GM18508 (cell line): ENCODE data around the gene CERKL.
"Not testable (repeated sequence)": the region's sequence is repeated elsewhere in the genome, so short reads cannot be mapped to it uniquely, and the experiment has no call there.

Experiments used
- ATAC-seq: cut with Tn5 transposase; IDR thresholded peaks from one replicate; pipeline ENCODE4 v1.9.1; 2021; ENCODE audit warnings: moderate number of reproducible peaks; ENCODE audit not compliant: insufficient read depth, unreplicated experiment

CERKL gene, protein sequence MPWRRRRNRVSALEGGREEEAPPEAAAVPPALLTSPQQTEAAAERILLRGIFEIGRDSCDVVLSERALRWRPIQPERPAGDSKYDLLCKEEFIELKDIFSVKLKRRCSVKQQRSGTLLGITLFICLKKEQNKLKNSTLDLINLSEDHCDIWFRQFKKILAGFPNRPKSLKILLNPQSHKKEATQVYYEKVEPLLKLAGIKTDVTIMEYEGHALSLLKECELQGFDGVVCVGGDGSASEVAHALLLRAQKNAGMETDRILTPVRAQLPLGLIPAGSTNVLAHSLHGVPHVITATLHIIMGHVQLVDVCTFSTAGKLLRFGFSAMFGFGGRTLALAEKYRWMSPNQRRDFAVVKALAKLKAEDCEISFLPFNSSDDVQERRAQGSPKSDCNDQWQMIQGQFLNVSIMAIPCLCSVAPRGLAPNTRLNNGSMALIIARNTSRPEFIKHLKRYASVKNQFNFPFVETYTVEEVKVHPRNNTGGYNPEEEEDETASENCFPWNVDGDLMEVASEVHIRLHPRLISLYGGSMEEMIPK

DNA sequence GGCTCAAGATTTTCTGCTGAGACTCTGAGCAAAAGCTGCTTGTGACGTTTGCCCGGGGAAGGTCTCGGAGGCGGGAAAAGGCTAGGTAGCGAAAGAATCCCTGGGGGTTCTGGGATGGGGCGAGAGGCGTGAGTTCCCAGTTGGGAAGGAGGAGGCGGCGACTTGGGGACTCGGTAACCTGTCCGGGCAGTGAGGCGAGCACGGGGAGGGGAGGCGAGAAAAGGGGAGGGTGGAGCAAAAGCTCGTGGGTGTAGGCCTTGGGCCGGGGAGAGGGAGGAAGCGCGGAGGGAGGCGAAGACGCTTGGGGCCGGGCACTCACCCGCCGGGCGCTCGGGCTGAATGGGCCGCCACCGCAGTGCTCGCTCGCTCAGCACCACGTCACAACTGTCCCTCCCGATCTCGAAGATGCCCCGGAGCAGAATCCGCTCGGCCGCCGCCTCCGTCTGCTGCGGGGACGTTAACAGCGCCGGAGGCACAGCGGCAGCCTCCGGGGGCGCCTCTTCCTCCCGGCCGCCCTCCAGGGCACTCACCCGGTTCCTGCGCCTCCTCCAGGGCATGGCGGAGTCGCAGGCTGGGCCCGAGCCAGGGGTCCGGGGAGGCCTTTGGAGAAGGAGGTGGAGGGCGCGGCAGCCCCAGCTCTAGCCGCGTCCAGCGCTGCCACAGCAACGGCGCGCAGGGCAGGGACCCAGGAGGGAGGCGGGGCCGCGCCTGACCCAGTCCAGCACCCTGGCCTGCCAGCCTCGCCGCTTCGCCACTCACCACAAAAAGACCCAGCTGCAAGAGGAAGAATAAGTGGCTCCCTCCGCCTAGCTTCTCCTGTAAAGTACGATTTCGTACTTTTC is at the start of gene CERKL:
Gene CERKL, minus strand, starts transcription at position 656 of the 842 bp plus-strand sequence. Its CDS starts 99 bp downstream, at position 557.
- ATAC-seq = peak; percentile 49

DNA sequence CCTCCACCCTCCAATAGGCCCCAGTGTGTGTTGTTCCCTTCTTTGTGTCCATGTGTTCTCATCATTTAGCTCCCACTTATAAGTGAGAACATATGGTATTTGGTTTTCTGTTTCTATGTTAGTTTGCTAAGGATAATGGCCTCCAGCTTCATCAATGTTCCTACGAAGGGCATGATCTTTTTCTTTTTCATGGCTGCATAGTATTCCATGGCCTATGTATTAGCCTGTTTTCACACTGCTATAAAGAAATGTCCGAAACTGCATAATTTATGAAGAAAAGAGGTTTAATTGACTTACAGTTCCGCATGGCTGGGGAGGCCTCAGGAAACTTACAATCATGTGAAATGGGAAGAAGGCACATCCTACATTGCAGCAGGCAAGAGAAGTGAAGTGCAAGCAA is 45.6 kb upstream of the CERKL start:
- not testable (repeated sequence) for ATAC-seq

DNA sequence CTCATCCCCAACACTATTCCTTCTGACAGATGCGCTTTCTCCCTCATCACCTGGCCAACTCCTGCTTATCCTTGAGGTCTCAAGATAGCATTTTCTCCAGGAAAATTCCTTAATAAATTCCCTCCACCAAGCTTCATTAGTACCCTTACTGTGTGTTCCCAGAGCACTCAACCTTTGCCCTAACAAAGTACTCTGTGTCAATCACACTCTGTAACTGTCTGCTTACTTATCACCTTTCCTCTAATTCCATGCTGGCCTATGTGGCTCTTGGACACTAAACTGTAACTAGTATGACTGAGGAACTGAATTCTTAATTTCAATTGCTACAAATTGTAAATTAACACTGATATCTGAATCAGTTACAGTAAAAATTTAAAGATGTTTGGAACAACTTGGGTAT is 41.3 kb upstream of the CERKL start:
- ATAC-seq = no peak

DNA sequence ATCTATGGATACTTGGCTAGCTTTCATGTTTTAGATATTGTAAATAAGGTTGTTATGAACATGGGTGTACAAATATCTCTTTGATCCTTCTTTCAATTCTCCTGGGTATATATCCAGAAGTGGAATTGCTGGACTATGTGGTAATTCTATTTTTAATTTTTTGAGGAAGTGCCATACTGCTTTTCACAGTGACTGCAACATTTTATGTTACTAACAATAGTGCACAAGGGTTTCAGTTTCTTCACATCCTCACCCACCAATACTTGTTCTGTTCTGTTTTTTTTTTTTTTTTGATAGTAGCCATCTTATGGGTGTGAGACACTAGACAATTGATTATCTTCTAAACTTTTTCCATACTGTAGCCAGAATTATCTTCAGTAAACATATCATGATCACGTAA is 40.7 kb upstream of the CERKL start:
- ATAC-seq = no peak

DNA sequence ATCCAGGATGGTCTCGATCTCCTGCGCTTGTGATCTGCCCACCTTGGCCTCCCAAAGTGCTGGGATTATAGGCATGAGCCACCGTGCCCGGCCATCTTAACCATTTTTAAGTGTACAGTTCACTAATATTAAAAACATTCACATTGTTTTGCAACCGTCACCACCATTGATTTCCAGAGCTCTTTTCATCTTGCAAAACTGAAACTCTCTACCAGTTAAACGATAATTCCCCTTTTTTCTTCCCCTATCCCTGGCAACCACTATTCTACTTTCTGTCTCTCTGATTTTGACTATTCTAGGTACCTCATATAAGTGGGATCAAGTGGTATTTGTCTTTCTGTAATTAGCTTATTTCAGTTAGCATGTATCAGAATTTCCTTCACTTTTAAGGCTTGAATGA is 40.2 kb upstream of the CERKL start:
- ATAC-seq = no peak

DNA sequence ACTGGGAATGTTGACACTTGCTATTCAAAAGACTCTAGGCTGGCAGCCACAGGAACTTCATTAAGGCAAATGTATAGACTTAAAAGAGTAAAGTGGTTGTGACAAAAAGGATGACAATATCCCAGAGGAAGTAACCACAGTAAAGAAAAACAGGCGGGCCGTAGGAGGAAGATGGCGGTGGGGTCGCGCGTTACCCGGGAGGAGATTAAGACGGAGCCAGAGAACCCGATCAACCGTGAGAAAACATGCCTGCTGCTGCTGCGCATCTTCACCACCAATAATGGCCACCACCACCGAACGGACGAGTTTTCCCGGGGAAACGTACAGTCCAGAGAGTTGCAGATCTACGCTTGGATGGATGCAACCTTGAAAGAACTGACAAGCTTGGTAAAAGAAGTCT is 37.4 kb upstream of the CERKL start:
- ATAC-seq = no peak

DNA sequence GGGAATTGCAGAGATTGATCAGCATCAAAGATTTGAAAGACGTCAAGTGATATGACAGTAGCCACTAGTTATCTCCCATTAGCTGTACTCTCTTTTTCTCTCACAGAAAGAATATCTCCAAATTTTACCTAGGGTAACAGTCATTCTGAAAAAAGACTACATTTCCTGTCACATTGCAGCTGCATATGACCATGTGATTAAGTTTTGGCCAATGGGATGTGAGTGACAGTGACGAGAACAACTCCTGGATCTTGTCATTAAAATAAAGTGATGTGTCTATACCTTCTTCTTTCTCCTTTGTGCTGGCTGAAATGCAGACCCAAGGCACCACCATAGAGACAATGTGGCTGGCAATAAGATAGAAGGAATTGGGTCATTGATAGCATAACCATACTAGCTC is 34.0 kb upstream of the CERKL start:
- no peak for ATAC-seq

DNA sequence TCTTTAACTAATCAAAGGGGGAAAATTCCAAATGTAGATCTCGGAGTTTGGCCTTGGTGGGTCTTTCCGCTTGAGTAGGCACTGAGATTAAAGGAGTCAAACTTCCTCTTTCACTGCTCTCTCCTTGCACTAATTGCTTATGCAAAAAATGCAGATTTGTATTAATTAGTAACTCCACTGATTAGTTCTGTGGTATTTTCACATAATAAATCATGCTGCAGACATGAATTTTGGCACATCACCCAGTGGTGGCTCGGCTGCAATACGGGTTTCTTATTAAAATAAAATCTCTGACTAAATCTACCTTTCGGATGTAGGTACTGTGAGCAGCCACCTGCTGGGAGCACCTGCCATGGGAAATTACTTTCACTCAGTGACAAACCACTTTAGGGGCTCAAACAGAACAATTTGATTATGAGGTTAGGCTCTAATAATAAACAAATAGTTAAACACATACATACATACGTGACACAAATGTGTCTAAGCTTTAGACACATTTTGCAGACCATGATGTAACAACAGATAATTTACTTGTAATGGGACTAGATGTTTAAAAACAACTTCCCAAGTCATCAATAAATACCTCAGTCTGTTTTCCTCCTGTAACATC is 29.8 kb upstream of the CERKL start:
- ATAC-seq = no peak

DNA sequence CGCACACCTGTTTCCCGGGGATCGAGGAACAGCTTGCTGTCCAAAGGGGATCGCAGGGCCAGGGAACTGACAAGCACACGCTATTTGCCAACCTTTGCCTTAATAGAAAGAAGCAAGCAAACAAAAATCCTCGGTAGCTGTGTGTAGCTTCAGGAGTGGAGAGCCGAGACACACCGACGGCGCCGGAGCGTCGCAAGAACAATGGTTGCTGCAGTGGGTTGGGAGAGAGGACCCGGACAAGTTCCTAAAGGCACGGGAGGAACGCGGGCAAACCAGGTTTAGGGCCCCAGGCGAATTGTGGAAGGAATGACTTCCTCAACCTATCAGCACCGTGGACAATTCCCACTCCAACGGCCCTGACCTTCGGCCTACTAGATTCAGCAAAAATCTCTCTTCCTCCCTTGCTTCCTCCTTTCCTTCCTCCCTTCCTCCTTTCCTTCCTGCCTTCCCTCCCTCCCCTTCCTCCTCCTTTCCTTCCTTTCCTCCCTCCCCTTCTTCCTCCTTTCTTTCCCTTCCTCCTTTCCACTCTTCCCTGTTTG is 28.3 kb upstream of the CERKL start:
- no peak for ATAC-seq

DNA sequence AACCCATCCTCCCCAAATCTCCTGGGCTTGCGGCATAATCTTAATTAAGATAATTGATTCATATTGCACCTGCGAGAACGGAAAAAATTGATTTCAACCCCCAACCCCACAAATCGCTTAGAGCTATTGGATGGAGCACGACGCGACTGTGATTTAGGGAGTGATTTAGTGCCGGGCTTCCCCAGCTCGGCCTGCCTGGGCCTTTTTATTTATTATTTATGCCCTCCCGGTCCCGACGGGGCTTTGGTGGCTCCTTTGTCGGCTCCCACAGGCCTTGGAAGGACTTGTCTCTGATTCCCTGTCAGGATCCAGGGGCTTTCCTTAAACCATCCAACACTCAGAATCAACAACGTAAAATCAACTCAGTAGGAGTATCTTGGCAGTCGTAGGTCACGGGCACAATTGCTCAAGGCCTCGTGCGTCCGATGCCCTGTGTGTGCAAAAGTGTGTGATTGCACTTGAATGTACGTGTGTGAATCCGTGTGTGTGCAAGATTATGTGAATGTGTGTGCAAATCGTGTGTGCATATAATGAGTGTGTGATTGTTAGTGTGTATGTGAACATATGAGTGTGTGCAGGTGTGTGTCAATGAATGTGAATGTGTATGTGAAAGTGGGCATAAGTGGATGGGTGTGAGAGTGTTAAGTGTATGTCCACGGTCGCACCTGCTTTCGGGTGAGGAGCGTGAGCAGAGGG is 27.7 kb upstream of the CERKL start:
- ATAC-seq = no peak

DNA sequence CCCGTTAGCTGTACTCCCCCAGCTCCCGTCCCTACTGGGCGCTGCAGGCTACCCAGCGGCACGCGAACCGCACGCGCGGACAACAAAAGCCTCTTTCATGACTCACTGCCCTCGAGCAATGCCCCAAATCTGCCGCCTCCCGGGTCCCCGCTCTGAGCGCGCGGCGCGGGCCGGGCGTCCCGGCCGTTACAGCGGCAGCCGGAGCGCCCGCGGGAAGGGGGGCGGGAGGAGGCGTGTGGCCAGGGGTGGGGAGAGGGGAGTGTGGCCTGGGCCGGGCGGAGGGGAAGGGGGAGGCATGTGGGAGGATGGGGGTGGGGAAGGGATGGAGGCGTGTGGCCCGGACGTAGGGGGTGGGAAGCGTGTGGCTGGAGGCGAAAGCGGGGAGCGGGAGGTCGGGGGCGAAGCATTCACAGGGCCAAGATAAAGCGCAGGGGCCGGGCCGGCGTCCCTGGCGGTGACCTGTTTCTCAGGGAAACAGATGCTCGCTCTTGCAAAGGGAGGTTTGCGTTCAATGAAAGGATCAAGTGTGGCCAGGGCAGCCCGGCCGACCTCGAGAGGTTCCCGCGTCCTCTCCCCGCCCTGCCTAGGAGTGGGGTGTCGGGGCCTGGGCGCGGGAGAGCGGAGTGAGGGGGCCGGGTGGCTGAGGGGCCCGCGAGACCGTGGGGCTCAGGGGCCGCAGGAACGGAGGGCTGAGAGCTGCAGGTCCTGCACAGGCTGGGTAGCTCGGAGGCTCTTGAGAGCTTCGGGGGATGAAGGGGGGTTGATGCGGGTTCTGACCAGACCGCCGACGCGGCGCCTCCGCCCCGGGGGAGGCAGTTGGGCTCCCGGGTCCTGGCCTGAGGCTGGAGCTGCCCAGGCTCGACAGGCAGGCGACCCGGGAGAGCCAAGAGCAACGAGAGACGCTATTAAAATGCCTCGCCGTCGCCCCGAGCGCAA is 26.9 kb upstream of the CERKL start:
- no peak for ATAC-seq

DNA sequence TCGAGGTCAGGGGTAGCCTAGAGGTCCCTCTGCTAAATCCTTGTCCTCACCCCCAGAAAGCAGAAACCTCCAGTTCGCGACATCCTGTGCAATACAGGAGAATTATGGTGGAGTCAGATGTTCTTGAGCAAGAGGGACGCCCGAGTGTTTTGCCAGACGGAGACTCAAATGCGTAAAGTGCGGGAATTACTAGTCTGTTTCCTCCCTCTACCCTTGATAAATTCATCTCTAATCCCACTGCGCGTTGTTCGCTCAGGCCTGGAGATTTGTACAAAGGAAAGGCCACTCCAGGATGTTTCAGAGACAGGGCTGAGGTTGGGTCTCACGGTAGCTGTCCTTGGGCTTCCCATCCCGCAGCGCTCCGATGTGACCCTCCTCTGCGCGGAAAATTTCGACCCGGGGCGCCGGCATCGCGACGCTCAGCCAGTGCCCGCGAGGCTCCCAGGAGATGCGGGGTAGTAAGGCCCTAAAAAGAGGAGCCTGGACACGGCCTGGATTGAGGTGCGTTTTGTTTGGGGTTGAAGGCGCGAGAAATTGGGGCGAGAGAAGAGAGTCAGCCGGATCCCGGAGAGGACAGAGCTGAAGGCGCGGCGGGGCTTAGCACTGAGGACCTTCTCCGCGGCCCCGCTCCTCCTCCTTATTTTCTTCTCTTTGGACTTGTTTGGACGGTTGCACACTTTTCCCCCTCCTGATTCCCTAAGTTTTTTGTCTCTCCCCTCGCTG is 26.1 kb upstream of the CERKL start:
- no peak for ATAC-seq

DNA sequence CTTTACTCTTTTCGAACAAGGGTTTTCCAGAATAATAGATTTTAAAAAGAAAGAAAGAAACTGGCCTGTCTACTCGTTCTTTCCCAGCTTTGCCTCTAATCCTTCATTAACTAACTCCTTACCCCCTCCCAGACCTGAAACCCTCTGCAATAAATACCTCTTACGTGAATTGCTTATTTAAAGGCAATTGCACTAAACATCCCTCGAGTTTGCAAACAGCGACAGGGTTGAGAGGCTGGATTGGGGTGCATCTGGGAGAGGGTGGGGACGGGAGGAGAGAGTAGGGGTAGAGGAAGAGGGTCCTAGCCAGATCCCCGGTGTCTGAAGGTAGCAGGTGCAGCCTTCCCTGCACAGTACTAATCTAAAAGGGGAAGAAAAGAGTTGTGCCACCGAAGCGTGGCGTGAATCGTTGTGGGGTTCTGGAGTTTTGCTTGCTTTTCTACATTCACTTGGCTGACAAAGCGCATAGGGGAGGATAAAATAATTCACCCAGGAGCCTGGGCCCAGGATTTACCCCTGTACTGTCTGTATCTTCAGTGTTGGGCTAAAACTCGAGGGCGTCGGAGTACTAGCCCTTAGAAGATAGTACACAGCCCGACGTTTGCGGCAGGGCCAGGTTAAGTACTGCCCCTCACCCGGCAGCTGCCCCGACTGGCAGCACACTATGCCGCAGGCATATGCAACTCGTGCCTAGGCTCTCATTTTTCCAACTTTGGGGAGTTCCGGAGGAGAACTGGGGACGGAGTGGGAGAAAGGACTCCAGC is 25.3 kb upstream of the CERKL start:
- no peak for ATAC-seq

DNA sequence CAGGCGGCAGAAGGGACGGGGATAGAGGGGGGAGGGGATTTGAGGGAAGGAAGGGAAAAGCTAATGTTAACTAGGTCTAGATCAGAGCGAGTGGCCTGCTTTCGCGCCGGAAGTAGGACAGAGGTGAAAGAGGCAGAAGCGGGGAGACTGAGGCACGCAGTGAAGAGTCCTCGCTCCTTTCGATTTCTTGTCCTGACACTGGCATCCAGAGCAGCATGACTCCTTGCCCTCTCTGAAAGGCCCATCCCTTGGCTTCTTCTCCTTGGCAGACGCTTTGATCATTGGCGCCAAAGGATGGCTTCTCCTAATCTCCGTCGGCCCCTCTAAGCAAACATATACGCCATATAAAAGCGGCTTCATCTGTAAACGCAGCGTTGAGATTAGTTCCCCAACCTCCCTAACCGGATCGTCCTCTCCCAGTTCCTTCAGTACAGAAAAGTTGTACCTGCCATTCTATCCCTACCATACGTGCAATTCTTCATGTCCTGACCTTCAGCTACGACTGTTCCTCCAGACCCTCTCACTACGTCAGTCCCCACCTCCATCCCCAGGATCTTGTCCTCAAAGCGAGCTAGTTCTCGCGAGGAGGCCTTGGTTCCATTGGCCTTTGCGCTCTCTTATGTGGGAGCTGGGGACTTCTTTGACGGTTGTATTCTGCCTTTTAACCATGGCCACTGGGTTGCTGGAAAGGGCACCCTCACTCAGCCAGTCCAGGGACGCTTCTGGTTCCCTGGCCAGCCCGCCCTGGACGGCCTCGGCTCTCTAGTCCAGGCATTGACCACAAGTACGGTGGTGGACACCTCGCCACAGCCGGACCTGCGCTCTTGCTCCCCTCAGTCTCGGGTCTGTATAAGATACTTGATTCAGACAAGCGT is 24.3 kb upstream of the CERKL start:
- no peak for ATAC-seq

DNA sequence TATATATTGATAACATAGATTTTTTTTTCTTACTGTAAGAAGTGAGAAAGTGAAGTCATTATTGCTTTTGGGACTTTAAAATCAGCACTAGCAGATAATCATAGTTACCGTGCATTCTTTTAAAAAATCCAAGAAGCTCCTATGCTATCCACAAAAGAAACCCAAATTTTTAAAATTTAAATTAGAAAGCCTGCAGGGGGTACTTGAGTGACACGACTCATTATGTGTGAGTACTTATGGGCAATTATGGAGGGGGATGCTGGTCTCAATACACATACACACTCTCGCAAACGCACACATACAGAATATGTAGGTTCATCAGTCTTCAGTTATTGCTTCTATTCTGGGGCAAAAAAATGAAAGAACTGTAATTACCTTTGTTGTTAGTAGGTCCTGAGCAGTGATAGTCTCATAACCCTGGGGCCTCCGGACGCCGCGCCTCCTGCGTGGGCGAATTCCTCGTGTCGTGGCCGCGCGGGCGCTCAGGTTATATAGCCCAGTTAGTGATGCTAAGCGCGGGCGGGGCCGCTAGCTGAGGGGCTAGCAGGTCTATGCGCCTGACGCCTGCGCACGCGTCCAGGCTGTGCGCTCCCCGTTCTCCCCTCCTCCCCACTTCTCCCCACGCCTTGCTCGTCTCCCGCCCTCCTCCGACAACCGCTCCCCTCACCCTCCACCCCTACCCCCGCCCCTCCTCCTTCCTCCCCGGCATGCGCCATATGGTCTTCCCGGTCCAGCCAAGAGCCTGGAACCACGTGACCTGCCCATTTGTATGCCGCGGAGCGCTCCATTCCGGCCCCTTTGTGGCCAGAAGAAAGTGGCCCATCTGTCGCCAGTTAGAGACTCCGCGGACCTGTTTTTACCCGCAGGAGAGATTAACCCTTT is 23.4 kb upstream of the CERKL start, which contains the start of gene NEUROD1:
Gene NEUROD1, minus strand, starts transcription at position 463 of the 882 bp plus-strand sequence. CDS start 1,657 bp downstream, outside the sequence.
- no peak for ATAC-seq
